NCI-H2171 (cell line): ENCODE results near the gene UBC.
"Not testable (repeated sequence)": the region's sequence is repeated elsewhere in the genome, so short reads cannot be mapped to it uniquely, and the experiment has no call there.

Source experiments
- DNase-seq: peaks from one replicate; lab custom pipeline; 2025; lab: John Stamatoyannopoulos, UW

Gene UBC

GRCh38 chr12:124884587-124885438 lies 29.6 kb downstream of the UBC start:
- peak; percentile 84 for DNase-seq

DNA sequence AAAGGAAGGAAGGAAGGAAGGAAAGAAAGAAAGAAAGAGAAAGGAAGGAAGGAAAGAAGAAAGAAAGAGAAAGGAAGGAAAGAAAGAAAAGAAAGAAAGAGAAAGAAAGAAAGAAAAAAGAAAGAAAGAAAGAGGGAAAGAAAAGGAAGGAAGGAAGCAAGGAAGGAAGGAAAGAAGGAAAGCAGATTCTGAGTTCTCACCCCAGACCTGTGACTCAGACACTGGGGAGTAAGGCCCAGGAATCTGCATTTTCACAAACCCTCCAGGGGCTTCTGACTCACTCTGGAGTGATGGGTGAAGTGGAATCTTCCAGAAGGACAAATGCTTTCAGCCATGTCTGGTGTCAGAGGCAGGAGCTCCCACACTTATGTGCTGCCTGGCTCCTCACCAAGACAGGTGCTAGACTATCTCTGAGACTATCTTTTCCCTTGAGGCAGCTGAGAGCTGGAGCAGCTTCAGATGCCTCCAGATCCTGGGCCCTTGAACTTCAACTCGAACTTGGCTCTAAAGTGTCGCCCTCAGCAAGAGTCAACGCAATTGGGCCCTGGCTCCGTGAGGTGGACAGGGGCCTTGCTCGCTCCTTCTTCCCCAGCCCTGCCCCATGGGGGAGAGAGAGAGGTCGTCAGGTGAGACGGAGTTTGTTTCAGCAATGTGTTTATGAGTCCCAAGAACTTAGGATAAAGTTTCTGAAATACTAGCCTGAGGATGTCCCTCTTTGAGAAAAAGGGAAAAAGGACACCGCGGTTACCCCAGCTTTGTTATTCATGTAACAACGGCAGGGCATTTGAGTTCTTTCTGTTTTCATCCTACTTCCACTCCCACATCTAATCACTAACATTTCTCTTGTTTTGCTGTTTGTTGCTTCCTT lies 31.0 kb downstream of the UBC start:
- no peak for DNase-seq

DNA sequence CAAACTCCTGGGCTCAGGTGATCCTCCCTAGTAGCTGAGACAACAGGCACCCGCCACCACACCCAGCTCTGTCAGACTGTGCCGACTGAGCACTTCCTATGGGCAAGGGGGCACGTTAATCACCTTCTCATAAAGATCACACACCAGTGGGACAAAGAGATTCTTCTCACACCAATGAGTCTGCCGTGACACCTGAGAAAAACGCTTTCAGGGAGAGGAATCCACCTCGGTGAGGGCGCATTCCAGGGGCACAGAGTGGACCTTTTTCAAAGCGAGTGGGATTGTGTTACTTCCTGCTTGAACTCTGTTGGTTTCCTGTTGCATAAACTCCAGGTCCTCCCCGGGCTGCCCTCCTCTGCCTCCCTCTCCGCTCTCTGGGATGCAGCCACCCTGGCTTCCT lies 33.3 kb downstream of the UBC start:
- no peak for DNase-seq

DNA sequence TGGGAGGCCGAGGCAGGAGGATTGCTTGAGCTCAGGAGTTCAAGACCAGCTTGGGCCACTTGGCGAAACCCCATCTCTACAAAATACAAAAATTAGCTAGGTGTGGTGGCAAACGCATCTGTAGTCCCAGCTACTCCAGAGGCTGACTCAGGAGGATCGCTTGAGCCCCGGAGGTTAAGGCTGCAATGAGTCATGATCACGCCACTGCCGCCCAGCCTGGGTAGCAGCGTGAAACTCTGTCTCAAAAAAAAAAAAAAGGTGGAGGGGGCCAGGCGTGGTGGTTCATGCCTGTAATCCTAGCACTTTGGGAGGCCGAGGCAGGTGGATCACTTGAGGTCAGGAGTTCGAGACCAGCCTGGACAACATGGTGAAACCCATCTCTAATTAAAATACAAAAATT lies 34.1 kb downstream of the UBC start:
- DNase-seq, result not testable (repeated sequence)

DNA sequence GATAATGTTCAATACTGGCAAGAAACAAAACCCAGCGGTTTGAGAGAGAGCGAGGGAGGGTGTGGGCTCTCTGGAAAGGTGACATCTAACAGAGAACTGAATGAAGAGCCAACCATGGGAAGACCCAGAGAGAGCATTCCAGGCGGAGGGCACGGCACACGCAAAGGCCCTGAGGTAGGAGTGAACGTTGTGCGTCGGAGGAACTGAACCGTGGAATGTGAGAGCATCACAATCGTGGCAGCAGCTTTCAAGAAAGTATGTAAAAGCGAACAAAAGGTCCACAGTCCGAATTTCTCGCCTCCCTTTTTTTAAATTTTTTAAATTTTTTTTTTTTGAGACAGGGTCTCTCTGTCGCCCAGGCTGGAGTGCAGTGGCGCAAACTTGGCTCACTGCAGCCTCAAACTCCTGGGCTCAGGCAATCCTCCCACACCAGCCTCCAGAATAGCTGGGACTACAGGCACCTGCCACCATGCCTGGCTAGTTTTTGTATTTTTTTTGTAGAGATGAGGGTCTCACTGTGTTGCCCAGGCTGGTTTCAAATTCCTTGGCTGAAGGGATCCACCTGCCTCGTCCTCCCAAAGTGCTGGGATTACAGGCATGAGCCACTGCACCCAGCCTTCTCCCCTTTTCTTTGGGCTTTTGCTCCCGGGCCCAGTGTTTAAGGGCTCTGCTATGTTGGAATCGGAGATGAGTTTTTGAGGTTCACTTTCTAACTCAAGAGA lies 35.5 kb downstream of the UBC start:
- DNase-seq, result no peak

- no peak for DNase-seq
Measured at GRCh38 chr12:124877423-124877822, 37.0 kb downstream of the UBC start.

GRCh38 chr12:124876171-124876570 lies 38.3 kb downstream of the UBC start:
- DNase-seq, result no peak

GRCh38 chr12:124875803-124876132 lies 38.7 kb downstream of the UBC start:
- no peak for DNase-seq

DNA sequence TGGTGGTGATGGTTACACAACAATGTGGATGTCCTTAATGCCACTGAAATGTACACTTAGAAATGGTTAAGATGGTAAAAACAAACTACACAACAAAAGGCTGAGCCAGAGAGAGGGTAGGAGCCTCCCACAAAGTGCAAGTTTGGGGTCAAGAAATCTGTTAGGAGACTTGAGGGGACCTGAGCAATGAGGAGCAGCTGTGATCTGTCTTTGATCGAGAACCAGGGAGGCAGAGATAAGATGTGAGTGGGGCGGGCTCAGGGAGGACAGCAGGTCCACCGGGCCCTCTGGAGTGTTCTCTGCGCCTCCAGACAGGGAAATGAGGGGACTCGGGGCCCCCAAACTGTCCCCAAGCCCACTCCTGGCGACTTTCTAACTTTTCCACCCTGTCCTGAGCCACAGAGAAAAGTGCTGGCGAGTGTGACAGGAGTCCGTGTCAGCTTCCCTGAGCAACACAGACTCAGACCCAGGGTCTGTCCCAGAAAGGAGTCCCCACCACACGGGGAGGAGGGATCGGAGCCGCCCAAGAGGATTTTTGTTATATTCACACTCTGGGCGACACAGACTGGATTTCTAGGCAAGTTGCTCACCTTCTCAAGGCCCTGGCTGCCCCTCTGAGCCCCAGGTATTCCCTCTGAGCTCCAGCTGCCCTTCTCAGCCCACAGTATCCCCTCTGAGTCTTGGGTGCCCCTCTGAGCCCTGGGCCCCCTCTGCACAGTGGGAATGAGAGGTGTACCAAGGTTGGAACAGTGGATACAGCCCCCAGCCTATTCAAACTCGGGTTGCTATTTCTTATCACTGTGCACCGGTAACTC lies 39.3 kb downstream of the UBC start:
- no peak for DNase-seq

GRCh38 chr12:124874188-124874587 lies 40.3 kb downstream of the UBC start:
- DNase-seq, result no peak

DNA sequence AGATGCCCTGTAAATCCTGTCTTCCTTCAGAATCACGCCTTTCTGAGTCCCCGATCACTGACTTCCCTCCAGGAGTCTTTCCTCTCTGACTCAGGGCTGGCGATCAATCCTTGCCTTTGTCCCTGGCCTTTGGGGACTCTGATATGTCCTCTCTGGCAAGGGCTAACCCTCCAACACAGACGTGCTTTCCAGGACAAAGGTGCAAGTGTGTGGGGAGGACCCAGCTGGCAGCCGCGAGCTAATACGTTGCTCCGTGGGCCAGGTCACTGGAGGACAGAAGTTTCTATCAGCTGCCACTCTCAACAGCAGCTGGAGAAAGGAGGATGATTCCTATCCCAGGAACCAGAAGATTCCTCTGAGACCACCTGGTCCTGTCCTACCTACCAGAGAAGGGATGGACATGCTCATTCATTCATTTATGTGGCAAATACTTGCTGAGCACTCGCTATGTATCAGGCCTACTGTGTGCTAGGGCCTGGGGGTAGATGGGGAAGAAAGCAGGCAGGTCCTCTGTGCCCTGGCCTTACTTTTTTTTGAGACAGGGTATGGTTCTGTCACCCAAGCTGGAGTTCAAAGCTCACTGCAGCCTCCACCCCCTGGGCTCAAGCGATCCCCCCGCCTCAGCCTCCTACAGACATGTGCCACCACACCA lies 42.3 kb downstream of the UBC start:
- DNase-seq, result no peak

DNA sequence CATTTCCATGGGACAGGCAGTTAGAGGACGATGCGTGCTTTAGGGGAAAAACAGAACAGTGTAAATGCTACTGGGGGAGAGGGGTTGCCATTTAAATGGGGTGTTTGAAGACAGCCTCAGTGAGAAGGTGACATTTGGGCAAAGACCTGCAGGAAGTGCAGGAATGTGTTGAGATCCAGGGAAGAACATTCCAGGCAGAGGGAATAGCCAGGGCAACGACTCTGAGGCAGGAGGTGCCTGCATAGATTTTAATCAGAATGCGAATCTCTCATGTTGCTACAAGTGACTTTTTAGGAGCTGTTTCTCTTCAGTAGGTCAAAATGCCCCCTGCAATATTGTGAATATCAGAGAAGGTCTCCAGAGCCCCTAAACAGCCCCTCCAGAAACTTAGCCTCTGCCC lies 43.2 kb downstream of the UBC start:
- no peak for DNase-seq

DNA sequence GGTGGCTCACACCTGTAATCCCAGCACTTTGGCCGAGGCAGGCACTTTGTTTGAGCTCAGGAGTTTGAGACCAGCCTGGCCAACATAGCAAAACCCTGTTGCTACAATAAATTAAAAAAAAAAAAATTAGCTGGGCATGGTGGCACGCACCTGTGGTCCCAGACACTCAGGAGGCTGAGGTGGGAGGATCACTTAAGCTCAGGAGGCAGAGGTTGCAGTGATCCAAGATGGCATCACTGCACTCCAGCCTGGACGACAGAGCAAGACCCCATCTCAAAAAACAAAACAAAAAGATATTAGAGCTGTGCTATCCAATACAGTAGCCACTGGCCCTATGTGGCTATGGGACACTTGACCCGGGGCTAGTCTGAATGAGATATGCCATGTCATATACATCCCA lies 43.9 kb downstream of the UBC start:
- DNase-seq, result no peak

DNA sequence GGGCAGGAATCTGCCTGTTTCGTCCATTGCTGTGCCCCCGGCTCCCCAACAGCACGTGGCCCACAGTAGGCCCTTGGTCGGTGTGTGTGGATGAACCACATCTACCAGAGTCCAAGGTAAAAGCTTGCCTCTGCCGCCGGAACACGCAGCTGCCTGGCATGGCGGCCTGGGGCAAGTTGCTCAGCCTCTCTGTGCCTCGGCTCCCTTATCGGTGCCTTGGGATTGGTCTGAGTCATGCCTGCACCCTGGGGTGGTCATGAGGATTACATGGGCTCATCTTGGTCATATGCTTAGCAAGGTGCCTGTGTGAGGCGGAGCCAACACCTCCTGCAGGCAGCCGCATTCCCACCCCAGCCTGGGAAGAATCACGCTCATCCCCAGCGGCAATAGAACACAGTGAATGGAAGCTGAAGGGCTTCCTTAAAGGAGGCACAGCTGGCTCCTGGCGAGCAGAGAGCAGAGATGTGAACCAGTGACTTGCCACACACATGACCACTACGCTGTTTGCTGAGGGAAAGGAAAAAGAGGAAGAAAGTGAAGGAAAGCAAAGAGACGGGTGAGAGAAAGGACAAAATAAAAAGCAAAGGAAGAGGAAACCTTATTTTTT lies 45.3 kb downstream of the UBC start:
- no peak for DNase-seq

- no peak for DNase-seq
Measured at GRCh38 chr12:124868252-124869058, 46.0 kb downstream of the UBC start.

GRCh38 chr12:124867401-124867930 lies 47.0 kb downstream of the UBC start:
- no peak for DNase-seq

DNA sequence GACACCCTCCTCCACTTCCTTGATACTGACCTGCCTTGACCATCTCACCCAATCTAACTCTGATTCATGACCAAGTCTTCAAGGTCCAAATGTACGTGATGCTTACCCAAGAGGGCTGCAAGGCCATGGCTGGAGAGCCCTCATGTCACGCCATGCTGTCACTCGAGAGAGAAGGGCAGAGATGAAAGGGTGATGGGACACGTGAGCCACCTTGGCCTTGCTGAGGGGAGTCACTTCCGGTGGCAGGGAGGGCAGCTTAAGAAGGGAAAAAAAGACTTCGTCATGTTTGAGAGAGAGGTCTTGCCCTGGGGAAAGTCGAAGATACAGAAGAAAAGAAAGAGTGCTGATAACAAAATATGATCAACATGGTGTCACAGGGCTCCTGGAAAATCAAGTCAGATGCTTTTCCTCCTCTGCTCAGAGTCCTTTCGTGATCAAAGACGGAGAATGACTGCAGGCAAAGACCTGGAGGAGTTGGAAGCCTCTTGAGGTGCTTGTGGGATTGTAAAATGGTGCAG lies 47.5 kb downstream of the UBC start:
- no peak for DNase-seq

- DNase-seq, result no peak
Measured at GRCh38 chr12:124866195-124866882, 48.1 kb downstream of the UBC start.

DNA sequence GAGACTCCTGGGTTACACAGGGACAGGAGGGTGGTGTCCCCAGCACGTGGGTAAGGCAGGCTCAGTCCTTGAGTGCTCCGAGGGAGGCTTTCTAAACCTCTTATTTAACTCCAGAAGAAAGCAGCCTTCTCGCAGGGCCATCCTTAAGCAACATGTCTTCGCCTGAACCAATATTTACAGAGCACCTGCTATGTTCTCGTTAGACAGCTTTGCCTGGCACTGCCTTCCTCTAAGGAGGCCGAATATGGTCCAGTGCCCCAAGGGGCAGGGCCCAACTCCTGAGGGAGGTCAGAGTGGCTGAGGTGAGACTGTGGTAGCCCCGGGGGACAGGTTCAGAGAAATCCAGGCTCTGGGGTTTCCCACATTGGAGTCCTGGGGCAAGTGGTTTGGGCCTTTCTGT lies 48.7 kb downstream of the UBC start:
- DNase-seq, result no peak
